Measurements from ENCODE around the gene RAD9B. TPM values are rescaled to one million over a fixed set of nuclear protein-coding genes. Genes with fewer than 3 reads are reported as not detected.

The RAD9B gene
- total and polyA plus RNA-seq, 2 of the 13 experiments (the other 11 are each of a cell fraction or from before 2014, with no cell fraction given): 0.05 to 0.38 TPM

DNA sequence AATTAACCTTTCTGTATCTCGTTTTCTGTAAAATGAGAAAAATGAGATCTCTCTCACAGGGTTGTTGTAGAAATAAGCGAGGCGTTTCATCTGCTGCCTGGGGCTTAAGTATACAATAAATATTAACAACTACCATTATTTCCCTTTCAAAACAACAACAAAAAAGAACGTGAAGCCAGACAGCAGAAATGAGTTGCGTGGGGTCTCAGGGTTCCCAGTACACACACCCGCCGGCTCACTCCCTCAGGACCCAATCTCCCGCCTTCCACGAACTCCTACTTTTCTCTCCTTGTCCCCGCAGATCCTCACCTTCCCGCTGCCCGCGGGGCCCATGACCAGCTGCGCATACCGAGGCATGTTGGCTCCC is 34.3 kb upstream of the RAD9B start (continued):
- TF ChIP-seq, protein P1, sequence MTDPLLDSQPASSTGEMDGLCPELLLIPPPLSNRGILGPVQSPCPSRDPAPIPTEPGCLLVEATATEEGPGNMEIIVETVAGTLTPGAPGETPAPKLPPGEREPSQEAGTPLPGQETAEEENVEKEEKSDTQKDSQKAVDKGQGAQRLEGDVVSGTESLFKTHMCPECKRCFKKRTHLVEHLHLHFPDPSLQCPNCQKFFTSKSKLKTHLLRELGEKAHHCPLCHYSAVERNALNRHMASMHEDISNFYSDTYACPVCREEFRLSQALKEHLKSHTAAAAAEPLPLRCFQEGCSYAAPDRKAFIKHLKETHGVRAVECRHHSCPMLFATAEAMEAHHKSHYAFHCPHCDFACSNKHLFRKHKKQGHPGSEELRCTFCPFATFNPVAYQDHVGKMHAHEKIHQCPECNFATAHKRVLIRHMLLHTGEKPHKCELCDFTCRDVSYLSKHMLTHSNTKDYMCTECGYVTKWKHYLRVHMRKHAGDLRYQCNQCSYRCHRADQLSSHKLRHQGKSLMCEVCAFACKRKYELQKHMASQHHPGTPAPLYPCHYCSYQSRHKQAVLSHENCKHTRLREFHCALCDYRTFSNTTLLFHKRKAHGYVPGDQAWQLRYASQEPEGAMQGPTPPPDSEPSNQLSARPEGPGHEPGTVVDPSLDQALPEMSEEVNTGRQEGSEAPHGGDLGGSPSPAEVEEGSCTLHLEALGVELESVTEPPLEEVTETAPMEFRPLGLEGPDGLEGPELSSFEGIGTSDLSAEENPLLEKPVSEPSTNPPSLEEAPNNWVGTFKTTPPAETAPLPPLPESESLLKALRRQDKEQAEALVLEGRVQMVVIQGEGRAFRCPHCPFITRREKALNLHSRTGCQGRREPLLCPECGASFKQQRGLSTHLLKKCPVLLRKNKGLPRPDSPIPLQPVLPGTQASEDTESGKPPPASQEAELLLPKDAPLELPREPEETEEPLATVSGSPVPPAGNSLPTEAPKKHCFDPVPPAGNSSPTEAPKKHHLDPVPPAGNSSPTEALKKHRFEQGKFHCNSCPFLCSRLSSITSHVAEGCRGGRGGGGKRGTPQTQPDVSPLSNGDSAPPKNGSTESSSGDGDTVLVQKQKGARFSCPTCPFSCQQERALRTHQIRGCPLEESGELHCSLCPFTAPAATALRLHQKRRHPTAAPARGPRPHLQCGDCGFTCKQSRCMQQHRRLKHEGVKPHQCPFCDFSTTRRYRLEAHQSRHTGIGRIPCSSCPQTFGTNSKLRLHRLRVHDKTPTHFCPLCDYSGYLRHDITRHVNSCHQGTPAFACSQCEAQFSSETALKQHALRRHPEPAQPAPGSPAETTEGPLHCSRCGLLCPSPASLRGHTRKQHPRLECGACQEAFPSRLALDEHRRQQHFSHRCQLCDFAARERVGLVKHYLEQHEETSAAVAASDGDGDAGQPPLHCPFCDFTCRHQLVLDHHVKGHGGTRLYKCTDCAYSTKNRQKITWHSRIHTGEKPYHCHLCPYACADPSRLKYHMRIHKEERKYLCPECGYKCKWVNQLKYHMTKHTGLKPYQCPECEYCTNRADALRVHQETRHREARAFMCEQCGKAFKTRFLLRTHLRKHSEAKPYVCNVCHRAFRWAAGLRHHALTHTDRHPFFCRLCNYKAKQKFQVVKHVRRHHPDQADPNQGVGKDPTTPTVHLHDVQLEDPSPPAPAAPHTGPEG (CRISPR knock-in tag; IDR thresholded peaks at IDR 0.05): peak; percentile 24; the same call in 1 of the 2 replicates
- TF ChIP-seq ARNTL (CRISPR knock-in tag; IDR thresholded peaks at IDR 0.05) (no peak), CEBPB (IDR thresholded peaks at IDR 0.05; ENCODE audit: borderline replicate concordance, low read depth, low read length) (no peak), ZNF329 (CRISPR knock-in tag; IDR thresholded peaks at IDR 0.05; ENCODE audit: low read depth) (0 out of 2 replicates have a peak, but pooled peaks have one; percentile 30), TEAD2 (CRISPR knock-in tag; IDR thresholded peaks at IDR 0.05) (no peak), DPF2 (CRISPR knock-in tag; IDR thresholded peaks at IDR 0.05; ENCODE audit: borderline replicate concordance, low read depth) (no peak), ZNF780A (CRISPR knock-in tag; IDR thresholded peaks at IDR 0.05) (0 out of 2 replicates have a peak, but pooled peaks have one; percentile 2), NFKB2 (CRISPR knock-in tag; IDR thresholded peaks at IDR 0.05; ENCODE audit: borderline replicate concordance) (0 out of 2 replicates have a peak, but pooled peaks have one; percentile 59), ZNF761 (CRISPR knock-in tag; conservative IDR thresholded peaks at IDR 0.05) (0 out of 2 replicates have a peak, but pooled peaks have one; percentile 18), ZNF768 (CRISPR knock-in tag; IDR thresholded peaks at IDR 0.05) (0 out of 2 replicates have a peak, but pooled peaks have one; percentile 14), ZNF850 (CRISPR knock-in tag; conservative IDR thresholded peaks at IDR 0.05) (no peak), ZBTB38 (CRISPR knock-in tag; IDR thresholded peaks at IDR 0.05) (no peak), MAX (IDR thresholded peaks at IDR 0.05) (no peak), ZNF143 (CRISPR knock-in tag; IDR thresholded peaks at IDR 0.05) (no peak), FOXP1 (IDR thresholded peaks at IDR 0.05) (no peak), FOXP1 (CRISPR knock-in tag; IDR thresholded peaks at IDR 0.05) (no peak), ZNF703 (CRISPR knock-in tag; IDR thresholded peaks at IDR 0.05; ENCODE audit: borderline replicate concordance) (no peak), NCOA2 (CRISPR knock-in tag; IDR thresholded peaks at IDR 0.05) (no peak; the same call in 1 of the 2 replicates), SKI (IDR thresholded peaks at IDR 0.05; ENCODE audit: partially characterized antibody) (no peak), ZFX (CRISPR knock-in tag; IDR thresholded peaks at IDR 0.05; ENCODE audit: low read depth) (0 out of 2 replicates have a peak, but pooled peaks have one; percentile 33)
- TF ChIP-seq, protein P2, sequence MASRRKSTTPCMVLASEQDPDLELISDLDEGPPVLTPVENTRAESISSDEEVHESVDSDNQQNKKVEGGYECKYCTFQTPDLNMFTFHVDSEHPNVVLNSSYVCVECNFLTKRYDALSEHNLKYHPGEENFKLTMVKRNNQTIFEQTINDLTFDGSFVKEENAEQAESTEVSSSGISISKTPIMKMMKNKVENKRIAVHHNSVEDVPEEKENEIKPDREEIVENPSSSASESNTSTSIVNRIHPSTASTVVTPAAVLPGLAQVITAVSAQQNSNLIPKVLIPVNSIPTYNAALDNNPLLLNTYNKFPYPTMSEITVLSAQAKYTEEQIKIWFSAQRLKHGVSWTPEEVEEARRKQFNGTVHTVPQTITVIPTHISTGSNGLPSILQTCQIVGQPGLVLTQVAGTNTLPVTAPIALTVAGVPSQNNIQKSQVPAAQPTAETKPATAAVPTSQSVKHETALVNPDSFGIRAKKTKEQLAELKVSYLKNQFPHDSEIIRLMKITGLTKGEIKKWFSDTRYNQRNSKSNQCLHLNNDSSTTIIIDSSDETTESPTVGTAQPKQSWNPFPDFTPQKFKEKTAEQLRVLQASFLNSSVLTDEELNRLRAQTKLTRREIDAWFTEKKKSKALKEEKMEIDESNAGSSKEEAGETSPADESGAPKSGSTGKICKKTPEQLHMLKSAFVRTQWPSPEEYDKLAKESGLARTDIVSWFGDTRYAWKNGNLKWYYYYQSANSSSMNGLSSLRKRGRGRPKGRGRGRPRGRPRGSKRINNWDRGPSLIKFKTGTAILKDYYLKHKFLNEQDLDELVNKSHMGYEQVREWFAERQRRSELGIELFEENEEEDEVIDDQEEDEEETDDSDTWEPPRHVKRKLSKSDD (CRISPR knock-in tag; IDR thresholded peaks at IDR 0.05; ENCODE audit: low read depth): no peak
- TF ChIP-seq, protein P3, sequence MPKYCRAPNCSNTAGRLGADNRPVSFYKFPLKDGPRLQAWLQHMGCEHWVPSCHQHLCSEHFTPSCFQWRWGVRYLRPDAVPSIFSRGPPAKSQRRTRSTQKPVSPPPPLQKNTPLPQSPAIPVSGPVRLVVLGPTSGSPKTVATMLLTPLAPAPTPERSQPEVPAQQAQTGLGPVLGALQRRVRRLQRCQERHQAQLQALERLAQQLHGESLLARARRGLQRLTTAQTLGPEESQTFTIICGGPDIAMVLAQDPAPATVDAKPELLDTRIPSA (CRISPR knock-in tag; IDR thresholded peaks at IDR 0.05; ENCODE audit: borderline replicate concordance): no peak

Data from HepG2 (cell line).